H9 (cell line): ENCODE data around the gene RSU1. TPM values are rescaled to one million over a fixed set of nuclear protein-coding genes. Genes with fewer than 3 reads are reported as not detected.

ENCODE experiments used
- DNase-seq: peaks from one replicate; pipeline ENCODE4 v3.0.0-alpha.2; 2017
- H2AFZ ChIP-seq: one replicate; pipeline ENCODE4 v1.6.1; 2013; ENCODE audit warnings: mild to moderate bottlenecking, low read length, control low read depth, moderate library complexity
- H2AK5ac ChIP-seq: 2 replicates; pipeline ENCODE4 v1.6.1; 2013; ENCODE audit warnings: low read length, control low read depth, mixed read lengths; ENCODE audit not compliant: insufficient read length
- H2BK120ac ChIP-seq: one replicate; pipeline ENCODE4 v1.6.1; 2013; ENCODE audit warnings: low read depth, mild to moderate bottlenecking, low read length, control low read depth, inconsistent platforms; ENCODE audit not compliant: poor library complexity, severe bottlenecking
- H2BK12ac ChIP-seq: 2 replicates; pipeline ENCODE4 v1.6.1; 2013; ENCODE audit warnings: low read length, control low read depth, mixed read lengths, low read depth; ENCODE audit not compliant: insufficient read length
- H2BK15ac ChIP-seq: 2 replicates; pipeline ENCODE4 v1.6.1; 2013; ENCODE audit warnings: low read depth, low read length, control low read depth
- H2BK20ac ChIP-seq: one replicate; pipeline ENCODE4 v1.6.1; 2013; ENCODE audit warnings: low read depth, mild to moderate bottlenecking, low read length, control low read depth, inconsistent platforms; ENCODE audit not compliant: poor library complexity, severe bottlenecking
- H2BK5ac ChIP-seq: 2 replicates; pipeline ENCODE4 v1.6.1; 2013; ENCODE audit warnings: low read length, control low read depth, mixed read lengths; ENCODE audit not compliant: insufficient read length
- H3K14ac ChIP-seq: 2 replicates; pipeline ENCODE4 v1.6.1; 2013; ENCODE audit warnings: low read length, control low read depth; ENCODE audit not compliant: insufficient read depth
- H3K18ac ChIP-seq: 2 replicates; pipeline ENCODE4 v1.6.1; 2013; ENCODE audit warnings: low read depth, mild to moderate bottlenecking, mixed read lengths, low read length, control low read depth; ENCODE audit not compliant: insufficient read length
- H3K23ac ChIP-seq: 2 replicates; pipeline ENCODE4 v1.6.1; 2013; ENCODE audit warnings: low read length, control low read depth, mixed read lengths, low read depth; ENCODE audit not compliant: insufficient read length
- H3K23me2 ChIP-seq: 2 replicates; pipeline ENCODE4 v1.6.1; 2013; ENCODE audit warnings: low read depth, mild to moderate bottlenecking, mixed read lengths, low read length, control low read depth; ENCODE audit not compliant: insufficient read length, poor library complexity, severe bottlenecking
- H3K27ac ChIP-seq: 2 replicates; pipeline ENCODE4 v1.5.1; 2013; ENCODE audit warnings: low read length, control low read depth, mixed read lengths, low read depth; ENCODE audit not compliant: insufficient read length
- H3K27me3 ChIP-seq: 2 replicates; pipeline ENCODE4 v1.6.1; 2013; ENCODE audit warnings: low read length, control low read depth, inconsistent platforms; ENCODE audit not compliant: insufficient read depth
- H3K4ac ChIP-seq: 2 replicates; pipeline ENCODE4 v1.6.1; 2013; ENCODE audit warnings: low read depth, mild to moderate bottlenecking, control low read depth, inconsistent platforms, low read length, moderate library complexity
- H3K4me1 ChIP-seq: 2 replicates; pipeline ENCODE4 v1.6.1; 2013; ENCODE audit warnings: low read length, control low read depth, inconsistent platforms; ENCODE audit not compliant: insufficient read depth
- H3K4me2 ChIP-seq: 2 replicates; pipeline ENCODE4 v1.6.1; 2013; ENCODE audit warnings: low read length, control low read depth, mixed read lengths; ENCODE audit not compliant: insufficient read length, insufficient read depth
- H3K56ac ChIP-seq: 2 replicates; pipeline ENCODE4 v1.6.1; 2013; ENCODE audit warnings: low read depth, mild to moderate bottlenecking, mixed read lengths, low read length, control low read depth; ENCODE audit not compliant: insufficient read length
- H3K79me1 ChIP-seq: 2 replicates; pipeline ENCODE4 v1.6.1; 2013; ENCODE audit warnings: low read depth, mild to moderate bottlenecking, moderate library complexity, low read length, control low read depth, inconsistent platforms; ENCODE audit not compliant: insufficient read depth, poor library complexity, severe bottlenecking
- H3K79me2 ChIP-seq: 2 replicates; pipeline ENCODE4 v1.6.1; 2013; ENCODE audit warnings: low read length, control low read depth, inconsistent platforms; ENCODE audit not compliant: insufficient read depth
- H3K9ac ChIP-seq: 2 replicates; pipeline ENCODE4 v1.6.1; 2013; ENCODE audit warnings: low read length, control low read depth, mixed read lengths; ENCODE audit not compliant: insufficient read length; ENCODE audit errors: extremely low read depth
- H3K9me3 ChIP-seq: one replicate; pipeline ENCODE4 v1.6.1; 2013; ENCODE audit warnings: low read depth, low read length, inconsistent platforms; ENCODE audit not compliant: control insufficient read depth
- H3T11ph ChIP-seq: one replicate; pipeline ENCODE4 v1.6.1; 2013; ENCODE audit warnings: mild to moderate bottlenecking, low read length, control low read depth, inconsistent platforms
- H4K20me1 ChIP-seq: one replicate; pipeline ENCODE4 v1.6.1; 2013; ENCODE audit not compliant: control insufficient read depth, insufficient read length, insufficient read depth
- H4K5ac ChIP-seq: 2 replicates; pipeline ENCODE4 v1.6.1; 2013; ENCODE audit warnings: low read depth, mild to moderate bottlenecking, mixed read lengths, low read length, control low read depth; ENCODE audit not compliant: insufficient read length
- H4K8ac ChIP-seq: replicated peaks from 2 replicates; pipeline ENCODE4 v1.6.1; 2013; ENCODE audit warnings: low read length, control low read depth, mixed read lengths, low read depth; ENCODE audit not compliant: insufficient read length
- H4K91ac ChIP-seq: 2 replicates; pipeline ENCODE4 v1.6.1; 2013; ENCODE audit warnings: low read depth, mild to moderate bottlenecking, moderate library complexity, mixed read lengths, low read length, control low read depth; ENCODE audit not compliant: insufficient read length
- H3K27ac Mint-ChIP-seq, 3 experiments: 2 replicates in 2 of 3; 3 replicates in 1 of 3; pipeline ENCODE4 v1.8.0; 2020 to 2021; ENCODE audit warnings: mixed read lengths in 3 of 3, mild to moderate bottlenecking in 1 of 3, moderate library complexity in 1 of 3
- H3K27me3 Mint-ChIP-seq: 2 replicates; pipeline ENCODE4 v1.8.0; 2021; ENCODE audit warnings: low read depth, mild to moderate bottlenecking, moderate library complexity, mixed read lengths
- H3K36me3 Mint-ChIP-seq, 3 experiments: 2 replicates in 2 of 3; 3 replicates in 1 of 3; pipeline ENCODE4 v1.8.0; 2020 to 2021; ENCODE audit warnings: low read depth in 3 of 3, mixed read lengths in 3 of 3; ENCODE audit not compliant: insufficient read depth in 1 of 3
- H3K4me1 Mint-ChIP-seq, 2 experiments: 2 replicates each; pipeline ENCODE4 v1.8.0; 2020; ENCODE audit warnings: mixed read lengths in 2 of 2
- H3K4me3 Mint-ChIP-seq, 2 experiments: 2 replicates in 1 of 2; 3 replicates in 1 of 2; pipeline ENCODE4 v1.8.0; 2020 to 2021; ENCODE audit warnings: mild to moderate bottlenecking in 2 of 2, mixed read lengths in 2 of 2, moderate library complexity in 1 of 2
- H3K9me3 Mint-ChIP-seq, 2 experiments: 2 replicates in 1 of 2; 3 replicates in 1 of 2; pipeline ENCODE4 v1.8.0; 2020; ENCODE audit warnings: mild to moderate bottlenecking in 2 of 2, mixed read lengths in 2 of 2, moderate library complexity in 1 of 2
- CTCF ChIP-seq: fragments of 200-600 bp; sonication (generic); conservative IDR thresholded peaks from 3 replicates; pipeline ENCODE4 v1.8.0; 2021; ENCODE audit warnings: antibody characterized with exemption, mild to moderate bottlenecking
- WGBS: extraction: QIAGEN DNeasy Blood & Tissue Kit; methylation state at CpG from one replicate; pipeline ENCODE4 v1.1.7; 2013; ENCODE audit warnings: missing lambda C conversion rate, low lambda C conversion rate, mixed read lengths; ENCODE audit not compliant: insufficient read length; ENCODE audit errors: extremely low coverage; 5-methylcytosine and 5-hydroxymethylcytosine counted together
- total RNA-seq: library from RNA; stranded (reverse); gene quantifications from 2 replicates; pipeline ENCODE4 v1.2.1, GENCODE V29; 2021

The RSU1 gene
- total RNA-seq, 1 experiment from 2014 or later, result 59.4 TPM

- Histone ChIP-seq H4K8ac (no peak overlapping the region), H3K27ac (no peak overlapping the region), H3K4me1 (0 out of 2 replicates have a peak, but pooled peaks cover 2% of the 10 kb centered on the region), H3K4ac (no peak overlapping the region), H2BK120ac (no peak overlapping the region), H2AFZ (no peak overlapping the region), H3K23me2 (peaks cover 4% of the 10 kb centered on the region), H3K27me3 (no peaks in the 10 kb centered on the region; the same call in 1 of the 2 replicates), H2BK15ac (no peak overlapping the region), H4K5ac (no peak overlapping the region), H3T11ph (no peak overlapping the region), H3K9me3 (peaks cover 20% of the 10 kb centered on the region), H3K14ac (no peak overlapping the region), H4K91ac (no peak overlapping the region), H2BK20ac (no peak overlapping the region), H4K20me1 (no peaks in the 10 kb centered on the region), H3K23ac (no peak overlapping the region), H3K4me2 (no peak overlapping the region), H3K79me1 (no peaks in the 10 kb centered on the region), H3K56ac (no peak overlapping the region), H3K79me2 (no peaks in the 10 kb centered on the region), H2BK12ac (no peak overlapping the region), H2AK5ac (no peak overlapping the region), H2BK5ac (no peak overlapping the region), H3K9ac (no peak overlapping the region), H3K18ac (no peak overlapping the region)
- no peak for TF ChIP-seq CTCF
- Mint-ChIP-seq H3K36me3 (peaks cover 16 to 22% (median 20%) of the 10 kb centered on the region in 3 experiments), H3K4me3 (no peak overlapping the region), H3K27ac (no peak overlapping the region), H3K4me1 (peaks cover 9 to 12% of the 10 kb centered on the region in 2 experiments), H3K27me3 (peaks cover 13% of the 10 kb centered on the region), H3K9me3 (peaks cover 27 to 31% of the 10 kb centered on the region in 2 experiments)
- WGBS, result no CpG with 5 or more reads among the region's 5 CpGs
- DNase-seq, result no peak
Measured at GRCh38 chr10:16820421-16820820, 3.2 kb upstream of the RSU1 start.
